GM21360 (cell line): ENCODE data around the gene CFAP299.

Source experiments
- ATAC-seq: cut with Tn5 transposase; IDR thresholded peaks from one replicate; pipeline ENCODE4 v1.9.1; 2021; ENCODE audit warnings: mild to moderate bottlenecking, moderate library complexity; ENCODE audit not compliant: unreplicated experiment

The CFAP299 gene

DNA sequence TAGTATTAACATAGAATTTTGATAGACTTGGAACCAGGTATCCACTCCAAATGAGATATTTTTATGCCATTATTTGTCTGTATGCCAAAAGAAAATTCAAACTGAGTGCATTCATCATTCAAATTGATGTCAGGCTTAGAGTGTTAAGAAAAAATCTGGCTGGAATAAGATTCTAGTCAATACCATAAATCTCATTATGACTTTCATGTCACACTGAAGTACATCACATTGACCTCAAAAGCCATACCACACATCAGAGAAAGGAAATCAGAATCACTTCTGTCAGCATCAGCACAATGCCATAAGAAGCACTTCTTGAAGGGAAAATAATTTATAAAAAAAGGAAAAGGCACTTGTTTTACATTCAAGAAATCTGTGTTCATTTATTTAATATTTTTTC, 575.9 kb downstream of the CFAP299 start:
- ATAC-seq, result no peak

DNA sequence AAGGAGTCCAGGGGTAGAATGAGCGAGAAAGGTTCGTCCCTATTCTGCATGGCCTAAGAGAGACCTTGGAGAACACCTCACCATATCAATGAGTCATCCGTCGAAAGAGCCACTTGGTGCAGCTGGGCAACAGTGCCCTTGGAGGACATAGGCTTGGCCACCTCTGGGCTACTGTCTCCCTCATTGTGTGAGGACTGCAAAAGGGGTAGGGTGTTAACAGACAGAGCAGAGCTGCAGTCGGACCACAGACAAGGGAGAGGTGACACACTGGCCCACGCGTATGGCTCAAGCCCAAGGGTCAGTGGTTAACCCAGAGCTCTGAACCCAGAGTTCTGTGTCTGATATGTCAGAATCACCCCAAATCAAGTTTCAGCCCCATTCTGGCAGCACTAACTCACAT, 576.8 kb downstream of the CFAP299 start:
- ATAC-seq, result no peak

- ATAC-seq, result peak; percentile 91
Measured at GRCh38 chr4:80913381-80913780, 577.9 kb downstream of the CFAP299 start.

GRCh38 chr4:80916770-80917169, 581.2 kb downstream of the CFAP299 start:
- no peak for ATAC-seq

DNA sequence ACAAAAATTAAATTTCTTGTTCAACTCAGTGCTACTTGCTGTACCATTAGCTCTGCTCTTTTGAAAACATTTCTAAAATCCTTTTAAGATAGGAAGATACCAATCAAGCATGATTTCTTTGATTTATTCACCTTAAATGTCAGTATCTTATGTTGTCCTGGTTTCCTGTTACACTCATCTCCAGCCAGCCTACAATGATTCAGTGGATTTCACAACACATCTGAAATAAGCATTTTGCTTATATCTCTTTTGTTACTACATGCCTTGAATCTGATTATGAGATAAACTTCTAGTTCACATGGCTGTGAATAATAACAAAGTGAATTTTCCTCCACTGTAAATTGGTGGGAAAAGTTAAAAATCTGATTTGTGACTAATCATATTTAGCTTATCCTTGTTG, 582.5 kb downstream of the CFAP299 start:
- ATAC-seq, result no peak

DNA sequence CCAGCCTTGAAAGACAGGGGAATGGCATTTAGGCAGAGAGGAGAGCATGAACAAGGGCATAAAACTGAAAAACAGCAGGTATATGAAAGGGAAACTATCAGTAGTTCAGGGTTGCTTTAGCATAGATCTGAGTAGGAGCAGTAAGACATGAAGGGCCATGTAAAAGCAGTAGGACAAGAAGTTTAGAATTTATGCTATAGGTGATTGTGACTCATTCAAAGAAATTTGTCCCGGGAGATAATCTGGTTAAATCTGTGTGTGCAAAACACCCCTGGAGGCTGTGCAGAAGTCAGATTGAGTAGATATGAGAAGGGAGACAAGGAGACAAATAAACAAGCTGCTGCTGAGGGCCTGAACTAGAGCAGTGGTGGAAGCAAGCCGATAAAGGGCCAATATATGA, 585.9 kb downstream of the CFAP299 start:
- no peak for ATAC-seq

DNA sequence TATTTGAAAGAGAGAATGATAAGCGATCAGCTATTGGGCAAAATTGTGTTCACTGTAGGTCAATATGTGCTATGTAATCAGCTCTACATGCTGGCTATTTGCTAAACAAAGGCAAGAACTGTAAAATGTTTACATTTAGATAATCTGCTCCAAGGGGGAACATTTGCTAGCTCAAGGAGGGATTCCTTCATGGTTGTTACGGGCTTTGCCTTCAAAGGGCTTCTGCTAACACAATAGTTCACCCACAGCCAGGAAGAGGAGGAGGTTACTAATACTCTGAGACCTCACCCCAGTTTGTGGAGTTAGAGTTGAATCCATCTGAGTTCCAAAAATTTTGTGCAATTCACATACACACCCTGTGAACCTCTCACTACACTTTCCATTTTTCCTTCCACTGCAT, 587.4 kb downstream of the CFAP299 start:
- ATAC-seq, result no peak

DNA sequence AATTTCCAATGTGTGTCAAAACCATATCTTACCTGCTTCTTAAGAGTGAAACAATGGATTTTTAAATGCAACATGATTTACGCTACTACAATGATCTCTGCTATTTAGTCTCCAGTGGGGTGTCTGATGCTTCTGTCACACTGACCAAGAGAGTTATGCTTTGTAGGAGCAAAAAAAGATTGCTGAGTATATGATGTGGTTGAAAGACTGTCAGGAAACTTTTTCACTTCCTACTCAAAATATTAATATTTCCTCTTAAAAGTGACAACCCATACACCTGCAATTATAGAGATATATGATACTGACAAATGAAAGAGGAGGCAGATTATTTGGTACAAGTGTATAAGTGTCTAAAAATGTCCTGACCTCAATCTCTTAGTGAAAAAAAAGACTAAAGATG, 589.8 kb downstream of the CFAP299 start:
- ATAC-seq, result no peak

GRCh38 chr4:80926446-80926845, 590.9 kb downstream of the CFAP299 start:
- no peak for ATAC-seq

DNA sequence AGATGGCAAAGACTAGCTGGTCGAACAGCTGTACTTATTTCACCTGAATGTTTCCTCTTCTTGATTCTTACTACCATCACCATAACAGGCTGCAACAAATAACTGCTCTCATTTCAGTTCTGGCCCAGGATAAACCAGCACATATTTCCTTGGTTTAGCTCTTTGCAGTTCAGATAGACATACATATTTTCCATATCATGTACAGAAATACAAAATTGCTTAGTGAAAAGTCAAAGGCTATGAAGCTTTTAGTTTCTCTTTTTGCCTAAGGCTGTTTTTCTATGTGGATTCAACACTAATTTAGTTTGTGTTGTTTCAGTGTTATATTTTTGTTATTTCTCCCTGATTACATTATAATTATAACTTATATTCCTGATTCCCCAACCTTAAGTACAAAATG, 591.4 kb downstream of the CFAP299 start:
- ATAC-seq, result no peak

DNA sequence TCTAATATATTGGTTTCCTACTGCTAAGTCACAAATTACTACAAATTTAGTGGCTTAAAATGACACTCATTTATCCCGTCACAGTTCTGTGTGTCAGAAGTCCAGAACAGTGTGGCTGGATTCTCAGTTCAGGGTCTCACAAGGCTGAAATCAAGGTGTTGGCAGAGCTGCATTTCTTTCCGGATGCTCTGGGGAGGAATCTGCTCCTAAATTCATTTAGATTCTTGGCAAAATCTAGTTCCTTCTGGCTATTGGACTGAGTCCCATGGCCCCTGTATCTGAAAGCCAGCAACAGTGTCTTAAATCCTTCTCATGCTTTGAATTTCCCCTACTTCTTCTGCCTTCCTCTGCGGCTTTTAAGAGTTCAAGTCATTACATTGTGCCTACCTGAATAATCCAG, 591.9 kb downstream of the CFAP299 start:
- no peak for ATAC-seq

- ATAC-seq, result no peak
Measured at GRCh38 chr4:80931631-80932081, 596.1 kb downstream of the CFAP299 start.

DNA sequence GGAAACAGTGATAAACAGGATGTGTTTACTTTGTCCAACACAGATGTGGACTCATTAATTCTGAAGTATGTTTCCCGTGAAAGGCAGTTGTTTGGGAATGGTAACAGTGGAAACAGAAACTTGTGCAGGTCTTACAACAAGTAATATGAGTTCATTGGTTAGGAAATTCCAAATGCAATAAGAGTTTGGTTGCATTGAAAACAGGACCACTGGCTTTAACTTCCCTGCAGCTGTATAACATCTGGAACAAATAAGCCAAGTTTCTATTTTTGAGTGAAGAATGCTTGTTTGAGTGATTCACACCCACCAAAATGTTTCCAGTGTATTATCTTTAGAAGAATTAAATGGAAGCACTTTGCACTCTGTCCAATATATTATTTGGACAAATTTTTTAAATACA, 612.6 kb downstream of the CFAP299 start:
- ATAC-seq, result no peak

GRCh38 chr4:80948995-80949394, 613.5 kb downstream of the CFAP299 start:
- no peak for ATAC-seq

DNA sequence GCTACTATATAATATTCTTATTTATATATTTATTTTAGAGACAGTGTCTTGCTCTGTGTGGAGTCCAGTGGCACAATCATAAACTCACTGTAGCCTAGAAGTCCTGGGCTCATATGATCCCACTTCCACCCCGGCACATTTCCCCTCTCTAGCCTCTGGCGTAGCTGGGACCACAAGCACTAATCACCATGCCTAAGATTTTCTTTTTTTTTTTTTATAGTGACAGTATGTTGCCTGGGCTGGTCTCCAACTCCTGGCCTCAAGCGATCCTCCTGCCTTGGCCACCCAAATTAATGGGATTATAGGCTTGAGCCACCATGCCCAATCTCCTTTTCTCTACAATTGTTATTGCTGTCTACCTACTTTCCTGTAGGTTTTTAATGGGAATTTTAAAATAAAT, 620.9 kb downstream of the CFAP299 start:
- ATAC-seq, result no peak

DNA sequence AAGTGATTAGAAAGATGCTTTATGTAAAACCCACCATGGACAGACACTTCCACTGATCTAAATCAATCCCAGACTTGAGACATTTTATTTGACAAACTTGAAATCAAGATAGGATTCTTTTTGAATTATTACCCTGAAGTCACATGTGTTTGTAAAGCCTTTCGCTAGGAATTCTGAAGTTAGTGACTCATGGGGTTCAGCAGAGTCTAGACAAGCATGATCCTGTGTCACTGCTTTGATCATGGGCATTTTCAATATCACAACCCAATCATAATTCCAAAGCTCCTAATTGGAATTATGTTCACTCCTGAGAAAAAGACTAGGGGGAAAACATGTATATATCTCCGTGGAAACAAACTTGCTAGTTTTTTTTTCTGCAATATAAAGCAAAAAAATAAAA, 627.5 kb downstream of the CFAP299 start:
- no peak for ATAC-seq

GRCh38 chr4:80967346-80967745, 631.8 kb downstream of the CFAP299 start:
- no peak for ATAC-seq

DNA sequence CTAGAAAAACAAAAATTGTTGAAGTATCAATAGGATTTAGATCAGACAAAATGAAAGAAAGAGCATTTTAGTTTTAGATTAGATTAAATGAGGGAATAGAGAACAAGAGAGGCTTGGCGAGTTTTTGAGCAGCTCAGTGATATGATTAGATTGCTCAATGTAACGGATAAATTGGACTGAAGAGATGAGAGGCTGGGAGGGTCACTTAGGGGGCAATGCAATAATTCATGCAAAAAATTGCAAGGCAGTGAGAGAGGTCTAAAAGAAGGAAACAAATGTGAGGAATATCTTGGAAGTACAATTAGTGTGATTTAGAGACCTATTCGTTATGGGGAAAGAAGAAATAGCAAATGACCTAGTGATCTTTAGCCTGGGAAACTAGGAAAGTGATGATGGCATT, 644.7 kb downstream of the CFAP299 start:
- no peak for ATAC-seq

GRCh38 chr4:80986011-80986410, 650.5 kb downstream of the CFAP299 start:
- no peak for ATAC-seq

GRCh38 chr4:80989921-80990544, 654.5 kb downstream of the CFAP299 start:
- ATAC-seq, result peak; percentile 68

DNA sequence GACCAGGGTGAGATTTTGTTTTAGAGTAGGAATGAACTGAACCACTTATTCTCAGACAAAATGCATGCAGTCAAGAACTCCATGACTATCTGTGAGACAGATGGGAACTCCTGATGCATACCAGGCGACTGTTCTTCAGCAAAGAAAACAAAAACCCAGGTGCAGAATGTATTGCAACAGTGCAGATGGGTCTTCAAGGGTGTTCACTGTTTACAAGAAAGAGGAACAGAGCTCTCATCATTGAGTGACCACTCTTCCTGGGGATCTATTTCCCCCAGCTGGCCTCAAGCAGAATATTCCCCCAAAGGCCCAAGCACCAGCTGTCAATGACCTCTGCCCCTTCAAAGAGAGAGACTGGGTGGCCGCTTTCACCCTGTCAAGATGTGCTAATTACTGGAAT, 655.3 kb downstream of the CFAP299 start:
- ATAC-seq, result no peak

DNA sequence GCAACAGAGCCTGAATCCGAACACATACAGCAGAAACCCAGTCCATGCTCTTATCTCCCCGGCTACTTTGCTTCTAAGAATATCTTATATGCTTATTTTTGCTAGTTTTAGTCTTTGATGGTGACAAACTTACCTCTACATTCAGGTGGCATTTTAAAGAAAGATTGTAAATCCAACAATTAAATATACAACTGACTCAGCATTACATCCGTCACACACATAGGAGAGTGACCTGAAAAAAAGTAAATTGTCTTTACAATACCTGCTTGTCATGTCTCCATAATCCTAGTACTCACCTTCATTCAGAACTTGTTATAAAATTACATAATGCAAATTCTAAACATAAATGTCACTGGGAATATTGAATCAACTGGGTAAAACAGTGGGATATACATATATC, 664.4 kb downstream of the CFAP299 start:
- no peak for ATAC-seq

- ATAC-seq, result peak; percentile 91
Measured at GRCh38 chr4:81003597-81004111, 668.1 kb downstream of the CFAP299 start.
